GM21447 (cell line): Measurements from ENCODE around the gene HNRNPH3.
"Not testable (repeated sequence)": the region's sequence is repeated elsewhere in the genome, so short reads cannot be mapped to it uniquely, and the experiment has no call there.

Source experiments
- ATAC-seq: cut with Tn5 transposase; IDR thresholded peaks from one replicate; pipeline ENCODE4 v1.9.1; 2021; ENCODE audit not compliant: unreplicated experiment

Gene HNRNPH3, protein sequence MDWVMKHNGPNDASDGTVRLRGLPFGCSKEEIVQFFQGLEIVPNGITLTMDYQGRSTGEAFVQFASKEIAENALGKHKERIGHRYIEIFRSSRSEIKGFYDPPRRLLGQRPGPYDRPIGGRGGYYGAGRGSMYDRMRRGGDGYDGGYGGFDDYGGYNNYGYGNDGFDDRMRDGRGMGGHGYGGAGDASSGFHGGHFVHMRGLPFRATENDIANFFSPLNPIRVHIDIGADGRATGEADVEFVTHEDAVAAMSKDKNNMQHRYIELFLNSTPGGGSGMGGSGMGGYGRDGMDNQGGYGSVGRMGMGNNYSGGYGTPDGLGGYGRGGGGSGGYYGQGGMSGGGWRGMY

DNA sequence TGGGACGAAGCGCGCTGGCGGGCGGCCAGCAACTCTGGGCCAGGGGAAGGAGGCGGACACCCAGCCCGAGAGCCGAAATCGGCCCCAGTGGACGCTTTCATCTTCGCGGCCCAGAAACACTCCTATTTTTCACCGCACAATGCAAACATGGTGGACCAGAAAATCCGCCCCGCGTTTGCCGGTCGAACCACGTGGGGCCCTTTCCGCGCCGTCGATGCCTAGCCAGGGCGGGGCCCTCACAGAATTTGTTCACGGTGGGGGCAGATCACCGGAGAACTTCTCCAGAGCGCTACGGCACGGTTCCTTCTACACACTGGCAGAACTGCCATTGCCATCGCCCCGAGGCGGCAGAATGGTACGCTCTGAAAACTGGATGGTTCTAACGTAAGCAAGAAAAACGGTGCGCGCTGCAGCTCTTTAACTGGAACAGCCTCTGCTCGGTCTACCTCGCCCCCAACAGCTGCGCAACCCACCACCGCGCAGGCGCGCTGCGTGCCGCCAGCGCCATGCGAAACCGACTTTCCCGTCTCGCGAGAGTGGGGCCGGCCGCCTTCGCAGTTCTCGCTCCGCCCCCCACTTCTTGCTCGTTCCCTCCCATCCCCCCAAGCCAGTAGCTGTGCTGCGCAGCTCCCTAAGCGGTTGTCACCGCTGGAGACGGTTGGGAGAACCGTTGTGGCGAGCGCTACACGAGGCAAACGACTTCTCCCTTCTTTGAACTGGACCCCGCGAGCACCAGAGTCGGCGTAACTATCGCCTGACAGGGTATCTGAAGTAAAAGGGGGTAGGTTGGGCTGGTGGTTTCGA lies at the start of gene HNRNPH3:
Gene HNRNPH3 (plus strand): TSS at position 610 of the 804 bp plus-strand sequence. CDS start 5,158 bp downstream, outside the sequence.
- ATAC-seq = peak; percentile 74

DNA sequence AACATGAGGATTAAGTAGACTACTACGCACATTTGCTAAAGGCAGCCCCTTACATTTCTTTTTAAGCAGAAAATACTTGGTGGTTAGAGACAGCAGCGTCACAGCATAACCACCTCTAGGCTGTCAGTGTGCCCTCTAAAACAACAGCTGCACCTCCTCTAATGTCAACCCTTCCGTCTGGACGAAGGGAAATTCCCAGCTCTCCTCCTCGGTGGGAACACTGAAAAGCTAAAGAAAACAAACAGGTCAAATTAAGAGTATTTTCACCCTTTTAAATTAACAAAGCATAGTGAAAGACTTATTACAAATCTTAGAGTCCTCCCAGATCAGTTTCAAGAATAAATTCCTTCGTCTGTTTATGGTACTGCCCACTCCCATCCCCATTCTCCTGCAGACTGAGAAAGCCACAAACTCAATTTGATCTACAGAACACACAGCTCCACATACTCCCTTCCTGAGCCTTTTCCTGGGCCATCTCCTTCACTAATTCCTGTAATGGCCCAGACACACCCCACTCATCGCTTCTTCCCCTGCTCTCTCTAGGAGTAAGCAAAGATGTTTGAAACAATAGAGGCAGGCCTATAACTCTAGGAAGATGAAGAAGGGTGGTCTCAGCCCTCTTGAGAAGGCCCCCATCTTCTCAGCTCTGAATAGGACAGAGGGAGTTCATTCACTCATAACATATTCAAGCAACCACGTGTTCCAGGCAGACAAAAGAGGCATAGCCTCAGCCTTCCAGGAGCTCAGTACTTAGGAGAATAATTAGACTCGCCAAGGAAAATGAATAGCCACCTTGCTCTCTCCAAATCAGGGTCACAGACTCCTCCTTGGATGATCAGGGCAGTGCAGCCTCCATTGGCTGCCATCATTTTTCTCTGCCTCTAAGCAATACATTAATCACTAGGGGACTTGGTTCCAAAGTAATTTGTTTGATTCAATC lies 47.5 kb upstream of the HNRNPH3 start:
- no peak for ATAC-seq

DNA sequence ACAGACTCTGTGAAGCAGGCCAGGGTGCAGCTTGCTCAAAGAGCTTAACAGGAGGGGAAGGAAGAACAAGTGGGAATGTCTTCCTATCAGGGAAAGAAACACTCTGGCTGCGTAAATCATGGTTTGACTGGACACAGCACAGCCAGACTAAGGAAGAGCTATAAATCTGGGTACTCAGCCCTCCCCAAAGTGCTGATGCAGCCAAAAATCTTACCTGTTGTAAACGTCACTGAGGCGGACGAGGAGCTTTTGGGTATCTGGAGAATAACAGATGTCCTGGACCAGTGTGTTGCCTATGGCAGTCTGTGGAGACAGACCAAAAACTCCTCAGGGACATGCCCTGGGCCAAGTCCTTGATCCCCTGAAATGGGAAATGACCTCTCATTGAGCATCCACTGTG lies 43.1 kb upstream of the HNRNPH3 start:
- no peak for ATAC-seq

DNA sequence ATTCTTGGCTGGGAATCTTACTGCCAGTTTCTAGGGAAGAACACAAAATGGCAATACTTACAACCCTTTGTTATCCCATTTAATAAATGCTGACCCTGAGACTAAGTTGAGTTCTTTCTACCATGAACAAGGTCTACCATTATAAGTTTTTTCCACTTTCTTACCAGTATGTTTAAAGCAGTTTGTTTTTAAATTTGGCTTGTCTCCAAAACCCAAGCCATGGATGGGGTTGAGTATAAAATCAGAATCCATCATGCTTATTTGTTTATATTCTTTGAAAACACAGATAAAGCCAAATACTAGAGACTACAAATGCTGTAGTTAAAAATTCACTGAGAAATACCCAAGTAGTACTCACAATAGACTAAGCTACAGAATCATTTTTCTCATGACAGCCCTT lies 41.1 kb upstream of the HNRNPH3 start:
- ATAC-seq = no peak

DNA sequence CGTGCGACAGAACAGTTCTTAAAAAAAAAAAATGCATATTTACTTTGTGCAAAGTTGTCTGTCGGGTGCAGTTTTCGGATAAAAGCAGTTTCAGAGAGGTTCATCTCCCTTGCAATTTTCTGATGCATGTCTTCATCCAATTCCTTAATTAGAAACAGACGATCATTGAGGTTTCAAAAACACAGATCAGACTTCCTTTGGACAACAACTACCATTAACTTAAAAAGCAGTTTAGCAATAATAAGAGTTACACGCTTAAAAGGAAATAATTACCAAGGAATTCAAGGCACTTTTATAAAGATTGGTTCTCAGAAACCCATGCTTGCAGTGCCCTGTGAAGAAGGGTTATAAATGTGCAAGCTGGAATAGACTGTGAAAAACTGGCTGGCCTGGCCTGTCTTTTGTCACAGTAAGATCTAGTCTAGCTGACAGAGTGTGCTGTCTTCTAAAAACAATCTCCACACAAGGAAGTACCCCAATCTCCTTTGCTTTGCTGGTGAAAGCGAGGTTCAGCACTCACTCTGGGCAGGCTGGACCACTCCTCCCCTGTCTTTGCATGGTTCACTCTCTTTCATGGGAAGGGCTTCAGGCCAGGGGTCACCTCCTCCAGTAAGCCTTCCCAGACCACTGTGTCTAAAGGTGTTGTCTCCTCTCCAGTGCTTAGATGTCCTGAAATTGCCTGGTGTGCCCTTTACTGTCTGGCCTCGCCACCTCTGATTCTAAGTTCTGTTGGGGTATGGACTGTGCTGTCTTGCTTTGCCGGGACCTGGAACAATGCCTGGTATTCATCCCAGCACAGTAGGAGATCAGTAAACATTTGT lies 34.8 kb upstream of the HNRNPH3 start:
- ATAC-seq = no peak

DNA sequence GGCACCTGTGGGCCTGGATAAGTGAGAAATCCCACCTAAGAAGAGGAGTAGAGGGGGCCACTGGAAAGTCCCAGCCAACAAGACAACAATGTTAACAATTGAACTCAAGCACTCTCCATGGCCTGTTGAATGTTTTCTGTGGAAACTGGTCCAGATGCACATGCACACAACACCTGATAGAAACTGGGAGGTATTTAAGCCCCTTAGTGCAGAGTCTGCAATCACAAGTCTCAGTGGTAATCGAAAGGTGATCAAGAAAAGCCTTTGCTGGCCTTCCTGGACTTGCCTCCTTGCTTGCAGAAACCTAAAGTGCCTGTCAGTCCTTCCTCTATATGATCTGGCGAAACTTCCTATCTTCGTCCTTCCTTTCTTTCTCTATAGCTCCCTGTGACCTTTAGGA lies 30.6 kb upstream of the HNRNPH3 start:
- ATAC-seq = no peak

DNA sequence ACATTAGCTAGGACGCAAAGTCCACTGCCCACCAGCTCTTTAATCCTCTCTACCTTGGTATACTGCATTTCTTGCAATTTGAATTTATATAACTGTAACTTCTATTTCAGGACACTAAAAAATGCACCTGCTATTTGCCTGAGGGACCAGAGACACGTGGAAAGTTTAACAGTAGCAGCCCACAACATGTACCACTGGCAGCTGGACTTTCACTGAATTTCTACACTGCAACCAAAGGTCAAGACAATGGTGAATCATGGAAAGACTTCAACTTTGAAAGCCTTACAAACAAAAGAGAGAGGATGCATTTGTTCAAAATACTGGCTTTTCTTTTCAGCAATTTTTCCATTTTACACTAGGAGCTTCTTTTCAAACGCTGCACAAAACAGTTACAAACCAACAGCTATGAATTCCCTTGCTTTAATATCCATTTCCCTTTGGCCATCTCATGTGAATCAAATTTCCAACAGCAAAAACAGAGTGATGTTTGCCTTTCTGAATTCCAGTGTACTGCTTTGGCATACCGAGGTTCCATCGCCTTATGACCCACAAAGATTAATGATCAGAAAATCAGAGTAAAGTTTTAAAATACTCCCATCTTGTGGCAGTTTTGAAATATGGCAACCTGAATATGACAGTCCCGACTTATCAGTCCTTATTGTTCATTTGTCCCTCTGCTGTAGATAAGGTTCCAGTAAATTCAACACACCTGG lies 29.9 kb upstream of the HNRNPH3 start:
- ATAC-seq = peak; percentile 62

DNA sequence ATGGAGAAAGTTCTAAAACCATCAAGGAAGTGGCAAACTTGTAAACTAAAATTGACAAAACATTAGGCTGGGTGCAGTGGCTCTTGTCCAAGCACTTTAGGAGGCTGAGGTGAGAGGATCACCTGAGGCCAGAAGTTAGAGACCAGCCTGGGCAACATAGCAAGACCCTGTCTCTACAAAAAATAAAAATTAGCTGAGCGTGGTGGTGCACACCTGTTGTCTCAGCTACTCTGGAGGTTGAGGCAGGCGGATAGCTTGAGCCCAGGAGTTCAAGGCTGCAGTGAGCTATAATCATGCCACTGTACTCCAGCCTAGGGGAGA lies 29.4 kb upstream of the HNRNPH3 start:
- peak; percentile 13 for ATAC-seq

DNA sequence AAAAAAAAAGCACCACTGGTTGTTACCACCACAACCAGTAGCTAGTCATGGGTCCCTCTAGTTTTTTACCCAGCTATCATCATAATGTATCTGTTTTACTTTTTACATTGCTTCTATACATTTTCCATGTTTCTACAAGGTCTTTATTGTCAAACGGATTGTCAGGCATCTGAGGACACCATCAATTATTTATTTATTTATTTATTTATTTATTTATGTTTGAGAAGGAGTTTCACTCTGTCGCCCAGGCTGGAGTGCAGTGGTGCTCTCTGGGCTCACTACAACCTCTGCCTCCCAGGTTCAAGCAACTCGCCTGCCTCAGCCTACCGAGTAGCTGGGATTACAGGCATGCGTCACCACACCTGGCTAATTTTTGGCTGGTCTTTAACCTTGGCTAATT lies 29.0 kb upstream of the HNRNPH3 start:
- ATAC-seq = no peak

DNA sequence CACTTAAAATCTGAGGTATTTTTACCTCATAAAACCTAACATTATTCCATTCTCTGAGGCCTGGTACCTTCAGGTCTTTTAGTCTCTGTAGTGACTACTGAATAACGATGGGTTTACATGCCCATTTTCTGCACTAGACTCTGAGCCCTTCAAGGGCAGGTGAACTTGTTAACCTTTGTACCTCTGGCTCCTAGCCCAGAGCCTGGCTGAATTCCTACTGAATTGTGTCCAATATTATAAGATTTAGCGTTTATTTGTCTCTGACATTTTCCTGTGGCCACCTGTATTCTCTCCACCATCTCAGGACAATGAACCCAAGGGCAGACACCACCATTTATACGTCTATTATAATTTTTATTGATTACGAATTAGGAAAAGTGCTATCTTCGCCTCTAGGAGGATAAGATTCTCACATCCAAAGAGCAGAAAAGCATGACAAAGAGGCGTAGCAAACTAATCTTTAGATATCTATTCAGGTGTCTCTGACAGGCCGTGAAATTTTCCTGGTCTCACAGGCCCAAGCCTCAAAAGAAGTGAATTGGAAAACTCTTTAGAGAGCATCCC lies 27.9 kb upstream of the HNRNPH3 start:
- no peak for ATAC-seq

DNA sequence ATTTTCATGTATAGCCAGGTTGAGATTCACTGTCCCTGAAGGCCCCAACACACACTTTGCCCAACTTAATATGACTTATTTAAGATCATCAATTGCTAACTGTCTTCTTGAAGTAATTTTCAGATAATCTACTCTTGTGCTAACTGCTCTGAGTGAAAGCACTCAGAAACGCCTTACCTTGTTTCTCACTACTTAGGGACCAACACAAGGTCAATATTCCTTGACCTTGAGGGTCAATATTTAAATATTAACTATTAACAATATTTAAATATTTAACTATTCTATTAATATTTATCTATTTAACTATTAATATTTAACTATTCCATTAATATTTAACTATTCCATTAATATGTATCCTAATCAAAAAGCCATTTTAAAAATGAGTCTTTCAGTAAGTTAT lies 26.0 kb upstream of the HNRNPH3 start:
- no peak for ATAC-seq

DNA sequence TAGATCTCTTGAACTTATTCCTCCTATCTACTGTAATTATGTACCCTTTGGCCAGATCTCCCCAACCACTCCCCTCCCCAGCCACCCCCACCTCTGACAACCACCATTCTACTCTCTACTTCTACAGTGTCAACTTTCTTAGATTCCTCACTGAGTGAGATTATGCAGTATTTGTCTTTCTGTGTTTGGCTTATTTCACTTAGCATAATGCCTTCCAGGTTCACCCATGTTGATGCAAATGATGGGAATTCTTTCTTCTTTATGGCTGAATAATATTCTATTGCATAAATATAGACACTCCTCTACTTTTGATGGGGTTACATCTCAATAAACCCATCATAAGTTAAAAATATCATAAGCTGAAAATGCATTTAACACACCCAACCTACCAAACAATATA lies 21.3 kb upstream of the HNRNPH3 start:
- ATAC-seq = no peak

DNA sequence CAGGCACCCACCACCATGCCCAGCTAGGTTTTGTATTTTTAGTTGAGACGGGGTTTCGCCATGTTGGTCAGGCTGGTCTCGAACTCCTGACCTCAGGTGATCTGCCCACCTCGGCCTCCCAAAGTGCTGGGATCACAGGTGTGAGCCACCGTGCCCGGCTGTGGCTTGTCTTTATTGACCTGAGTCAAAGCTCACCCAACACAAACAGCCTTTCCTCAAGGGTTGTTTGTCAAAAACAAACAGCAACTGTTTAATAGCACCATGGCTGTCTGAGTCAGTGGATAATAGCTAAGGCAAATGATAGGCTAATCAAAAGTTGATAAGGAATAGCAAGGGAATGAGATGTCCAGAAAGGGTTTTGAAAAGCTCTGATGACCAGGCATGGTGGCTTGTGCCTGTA lies 16.9 kb upstream of the HNRNPH3 start:
- not testable (repeated sequence) for ATAC-seq

DNA sequence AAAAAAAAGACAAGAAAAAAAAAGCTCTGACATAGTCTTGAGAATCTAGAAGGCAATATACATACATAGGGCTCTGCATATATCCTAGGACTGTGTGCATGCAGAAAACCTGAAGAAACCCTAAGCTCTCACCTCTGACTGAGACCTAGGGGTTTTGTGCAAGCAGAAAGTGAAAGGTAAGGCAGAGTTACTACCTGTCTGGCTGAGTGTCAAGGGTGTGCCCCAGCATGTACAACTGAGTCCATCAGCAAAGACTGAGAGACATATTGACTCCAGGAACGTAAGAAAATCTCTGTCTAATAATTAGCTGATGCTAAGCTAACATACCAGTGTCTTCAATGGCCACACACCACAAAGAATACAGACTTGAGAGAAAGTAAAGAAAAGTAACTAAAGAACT lies 16.3 kb upstream of the HNRNPH3 start:
- ATAC-seq = no peak

DNA sequence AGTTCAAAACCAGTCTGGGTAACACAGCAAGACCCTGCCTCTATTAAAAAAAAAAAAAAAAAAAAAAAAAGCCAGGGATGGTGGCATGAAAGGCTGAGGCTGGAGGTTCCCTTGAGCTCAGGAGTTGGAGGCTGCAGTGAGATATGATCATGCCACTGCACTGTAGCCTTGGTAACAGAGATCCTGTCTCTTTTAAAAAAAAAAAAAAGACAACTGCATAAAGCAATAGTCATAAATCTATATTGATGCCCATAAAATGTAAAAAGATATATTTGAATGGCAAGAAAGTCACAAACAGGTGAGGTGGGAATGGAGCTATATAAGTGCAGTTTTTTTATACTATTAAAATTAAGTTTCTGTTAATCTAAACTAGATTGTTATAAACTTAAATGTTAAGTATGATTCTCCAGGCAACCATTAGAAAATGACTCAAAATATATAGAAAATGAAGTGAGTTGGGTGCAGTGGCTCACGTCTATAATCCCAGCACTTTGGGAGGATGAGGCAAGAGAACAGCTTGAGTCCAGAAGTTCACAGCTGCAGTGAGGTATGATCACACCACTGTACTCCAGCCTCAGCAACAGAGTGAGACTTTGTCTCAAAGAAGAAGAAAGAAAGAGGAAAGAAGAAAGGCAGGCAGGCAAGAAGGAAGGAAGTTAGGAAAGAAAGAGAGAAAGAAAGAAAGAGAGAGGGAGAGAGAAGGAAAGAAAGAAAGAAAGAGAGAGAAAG lies 13.4 kb upstream of the HNRNPH3 start:
- no peak for ATAC-seq

DNA sequence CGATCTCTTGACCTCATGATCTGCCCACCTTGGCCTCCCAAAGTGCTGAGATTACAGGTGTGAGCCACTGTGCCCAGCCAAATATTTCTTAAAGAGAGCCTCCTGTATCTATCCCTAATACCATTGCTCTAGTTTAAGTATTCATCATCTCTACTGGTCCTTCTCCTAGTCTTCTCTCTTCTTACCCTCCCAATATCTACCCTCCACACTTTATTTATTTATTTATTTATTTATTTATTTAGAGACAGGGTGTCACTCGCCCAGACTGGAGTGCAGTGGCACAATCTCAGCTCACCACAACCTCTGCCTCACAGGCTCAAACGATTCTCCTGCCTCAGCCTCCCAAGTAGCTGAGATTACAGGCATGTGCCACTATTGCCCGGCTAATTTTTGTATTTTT lies 7.5 kb upstream of the HNRNPH3 start:
- not testable (repeated sequence) for ATAC-seq

DNA sequence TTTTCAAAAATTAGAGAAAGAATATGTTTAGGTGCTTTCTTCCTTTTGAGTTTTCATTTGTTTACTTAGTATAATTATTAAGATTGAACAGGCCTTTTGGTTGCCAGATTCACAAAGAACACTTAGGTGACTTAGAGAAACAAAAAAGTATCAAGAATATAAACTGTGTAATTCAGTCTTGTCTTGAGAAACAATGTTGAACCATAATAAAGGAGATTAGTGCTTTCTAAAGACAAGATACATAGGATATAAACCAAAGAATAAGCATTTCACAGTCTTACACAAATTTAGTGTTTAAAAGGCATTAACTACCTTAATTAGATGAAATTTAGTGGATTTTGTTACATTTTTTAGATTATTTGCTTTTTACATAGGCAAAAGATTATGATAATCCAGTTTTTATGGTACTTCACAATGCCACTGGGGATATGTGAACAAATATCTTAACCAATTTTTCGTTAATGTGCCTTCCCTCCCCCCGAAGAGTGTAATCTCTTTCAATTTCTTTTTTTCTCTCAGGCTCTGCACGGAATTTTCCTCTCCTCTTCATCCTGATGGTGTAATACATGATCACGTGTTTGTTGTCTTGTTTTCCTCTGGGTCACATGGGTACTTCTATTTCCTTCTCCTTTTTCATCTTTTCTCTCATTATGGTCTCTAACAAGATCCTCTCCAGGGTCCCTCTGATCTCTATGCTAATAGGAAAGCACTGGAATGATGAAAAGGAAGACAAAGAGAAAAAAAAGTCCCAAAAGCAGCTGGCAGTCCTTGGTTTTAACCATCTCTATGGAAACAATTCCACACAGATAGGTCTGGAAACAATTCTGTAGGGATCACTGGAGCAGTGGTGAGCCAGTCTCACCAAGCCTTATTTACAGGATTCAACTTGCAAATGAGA lies 3.7 kb upstream of the HNRNPH3 start:
- no peak for ATAC-seq

DNA sequence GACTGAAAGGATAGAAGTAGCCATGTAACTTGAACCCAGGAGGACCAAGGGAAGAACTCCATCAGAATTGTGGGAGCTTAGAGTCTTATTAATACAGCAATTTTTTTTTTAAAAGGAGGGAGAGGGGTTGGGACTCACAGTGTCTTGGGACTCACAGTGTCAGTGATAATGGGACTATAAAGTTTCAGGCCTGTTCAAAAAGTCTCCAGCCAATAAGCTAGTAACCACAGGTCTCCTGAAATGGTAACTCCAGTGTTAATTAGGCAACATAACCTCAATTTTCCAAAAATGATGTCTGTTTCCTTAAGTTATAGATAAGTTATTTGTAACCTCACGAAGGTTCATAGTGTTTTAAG lies 2.4 kb upstream of the HNRNPH3 start:
- ATAC-seq = no peak
